Gastrocnemius medialis (tissue), 4 donors: ENCODE results near the gene ABR.

Source experiments
- CTCF ChIP-seq, 5 experiments: fragments of 450-650 bp in 3 of 5; fragments of 200-600 bp in 2 of 5; sonication (generic) in 2 of 5; IDR thresholded peaks in 4 of 5; conservative IDR thresholded peaks in 1 of 5; 1 replicate in 4 of 5; 2 replicates in 1 of 5; pipeline ENCODE4 v1.5.1; 2016 to 2019; ENCODE audit warnings: antibody characterized with exemption in 5 of 5, mild to moderate bottlenecking in 3 of 5, moderate library complexity in 3 of 5
- POLR2A ChIP-seq, 2 donors: fragments of 450-650 bp; IDR thresholded peaks; one replicate each; pipeline ENCODE4 v1.6.1; 2017; ENCODE audit warnings: antibody characterized with exemption in 2 of 2, mild to moderate bottlenecking in 2 of 2, moderate library complexity in 2 of 2

- TF ChIP-seq CTCF (IDR thresholded peaks at IDR 0.05 in 4 of 5, conservative IDR thresholded peaks at IDR 0.05 in 1 of 5) = no peak
- TF ChIP-seq POLR2A (IDR thresholded peaks at IDR 0.05) = no peak
These were observed 109.4 kb downstream of the ABR start for GRCh38 chr17:1070411-1070810.
